B cell (primary cell): ENCODE results near the gene CHST8.

Source experiments
- EZH2 ChIP-seq: IDR thresholded peaks from 2 replicates; pipeline ENCODE4 v1.6.1; 2012; ENCODE audit warnings: borderline replicate concordance, low read depth, mild to moderate bottlenecking, moderate library complexity, low read length; ENCODE audit not compliant: insufficient read depth, poor library complexity, severe bottlenecking
- TF ChIP-seq, protein P1 (sequence below): fragments of 200-600 bp; IDR thresholded peaks from one replicate; pipeline ENCODE4 v1.8.0; 2022; ENCODE audit warnings: antibody characterized with exemption, mild to moderate bottlenecking

- TF ChIP-seq EZH2, result no peak
- TF ChIP-seq, protein P1, sequence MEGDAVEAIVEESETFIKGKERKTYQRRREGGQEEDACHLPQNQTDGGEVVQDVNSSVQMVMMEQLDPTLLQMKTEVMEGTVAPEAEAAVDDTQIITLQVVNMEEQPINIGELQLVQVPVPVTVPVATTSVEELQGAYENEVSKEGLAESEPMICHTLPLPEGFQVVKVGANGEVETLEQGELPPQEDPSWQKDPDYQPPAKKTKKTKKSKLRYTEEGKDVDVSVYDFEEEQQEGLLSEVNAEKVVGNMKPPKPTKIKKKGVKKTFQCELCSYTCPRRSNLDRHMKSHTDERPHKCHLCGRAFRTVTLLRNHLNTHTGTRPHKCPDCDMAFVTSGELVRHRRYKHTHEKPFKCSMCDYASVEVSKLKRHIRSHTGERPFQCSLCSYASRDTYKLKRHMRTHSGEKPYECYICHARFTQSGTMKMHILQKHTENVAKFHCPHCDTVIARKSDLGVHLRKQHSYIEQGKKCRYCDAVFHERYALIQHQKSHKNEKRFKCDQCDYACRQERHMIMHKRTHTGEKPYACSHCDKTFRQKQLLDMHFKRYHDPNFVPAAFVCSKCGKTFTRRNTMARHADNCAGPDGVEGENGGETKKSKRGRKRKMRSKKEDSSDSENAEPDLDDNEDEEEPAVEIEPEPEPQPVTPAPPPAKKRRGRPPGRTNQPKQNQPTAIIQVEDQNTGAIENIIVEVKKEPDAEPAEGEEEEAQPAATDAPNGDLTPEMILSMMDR, result no peak
Measured at GRCh38 chr19:33704271-33704670, 82.5 kb downstream of the CHST8 start.
